Stimulated activated CD4-positive, alpha-beta T cell treated with anti-CD3 and anti-CD28 coated beads, Interleukin-15, amount 100 ng/mL, for 48 hours (primary cell): ENCODE data around the gene ZNF830.
"Not testable (repeated sequence)": the region's sequence is repeated elsewhere in the genome, so short reads cannot be mapped to it uniquely, and the experiment has no call there.

Source experiments
- DNase-seq, 2 donors: peaks; one replicate each; pipeline ENCODE4 v3.0.0-alpha.2; 2020; ENCODE audit warnings: low read depth in 2 of 2

Gene ZNF830

DNA sequence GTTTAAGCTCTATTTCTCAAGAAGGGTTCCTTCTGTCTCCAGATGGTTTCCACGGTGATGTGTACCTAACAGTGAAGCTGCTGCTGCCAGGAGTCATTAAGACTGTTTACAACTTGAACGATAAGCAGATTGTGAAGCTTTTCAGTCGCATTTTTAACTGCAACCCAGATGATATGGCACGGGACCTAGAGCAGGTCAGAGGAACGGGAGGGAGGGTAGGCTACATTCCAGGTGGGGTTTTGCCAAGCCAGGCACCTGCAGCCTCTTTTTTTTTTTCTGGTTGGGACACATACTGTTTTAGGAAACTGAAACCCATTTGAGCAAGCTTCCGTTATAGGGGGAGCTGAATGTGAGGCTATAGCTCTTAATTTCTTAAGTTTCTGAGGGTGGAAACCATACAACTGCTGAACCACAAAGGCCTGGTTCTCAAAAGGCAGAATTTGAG lies 29.6 kb downstream of the ZNF830 start:
- no peak for DNase-seq

DNA sequence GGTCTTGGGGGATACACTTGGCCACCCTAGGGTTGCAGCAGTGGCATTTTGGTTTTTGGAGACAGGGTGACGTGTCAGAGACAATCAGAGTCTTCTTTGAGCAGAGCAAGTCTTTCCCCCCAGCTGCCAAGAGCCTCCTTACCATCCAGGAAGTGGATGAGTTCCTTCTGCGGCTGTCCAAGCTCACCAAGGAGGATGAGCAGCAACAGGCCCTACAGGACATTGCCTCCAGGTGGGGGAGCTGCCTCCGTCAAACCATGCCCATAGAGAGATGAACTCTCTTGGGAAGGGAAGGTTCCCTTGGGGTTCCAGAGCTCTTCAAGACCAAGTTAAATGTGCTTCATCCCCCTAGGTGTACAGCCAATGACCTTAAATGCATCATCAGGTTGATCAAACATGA lies 30.3 kb downstream of the ZNF830 start:
- DNase-seq, result no peak

- no peak for DNase-seq
Observed at GRCh38 chr17:34993031-34993430, 31.7 kb downstream of the ZNF830 start.

- no peak for DNase-seq
Observed at GRCh38 chr17:34996422-34997285, 35.3 kb downstream of the ZNF830 start.

- DNase-seq, result no peak
Observed at GRCh38 chr17:34997355-34997862, 36.1 kb downstream of the ZNF830 start.

- DNase-seq, result peak; percentile 72 to 76
Observed at GRCh38 chr17:34998205-34998604, 36.9 kb downstream of the ZNF830 start.

DNA sequence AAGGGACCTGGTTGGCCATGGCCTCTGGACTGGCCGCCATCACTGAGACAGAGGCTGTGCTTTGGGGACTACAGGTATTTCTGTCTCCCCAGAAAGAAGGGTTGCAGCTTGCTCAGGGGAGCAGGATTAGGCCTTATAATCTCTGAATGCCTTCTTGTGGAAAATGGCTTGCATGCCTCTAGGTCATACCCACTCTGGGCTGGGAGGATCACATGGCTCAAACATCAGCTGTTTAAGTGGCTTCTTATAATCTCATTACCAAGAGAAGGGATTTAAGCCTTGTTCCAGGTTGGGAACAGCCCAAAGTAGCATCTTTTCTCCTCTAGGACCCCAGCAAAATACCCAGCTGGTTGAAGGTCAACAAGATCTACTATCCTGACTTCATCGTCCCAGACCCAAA lies 38.1 kb downstream of the ZNF830 start:
- no peak for DNase-seq

GRCh38 chr17:35000965-35001364 lies 39.6 kb downstream of the ZNF830 start:
- not testable (repeated sequence) for DNase-seq

GRCh38 chr17:35001549-35001948 lies 40.2 kb downstream of the ZNF830 start:
- DNase-seq, result no peak

- DNase-seq, result no peak
Observed at GRCh38 chr17:35002876-35003551, 41.7 kb downstream of the ZNF830 start.

DNA sequence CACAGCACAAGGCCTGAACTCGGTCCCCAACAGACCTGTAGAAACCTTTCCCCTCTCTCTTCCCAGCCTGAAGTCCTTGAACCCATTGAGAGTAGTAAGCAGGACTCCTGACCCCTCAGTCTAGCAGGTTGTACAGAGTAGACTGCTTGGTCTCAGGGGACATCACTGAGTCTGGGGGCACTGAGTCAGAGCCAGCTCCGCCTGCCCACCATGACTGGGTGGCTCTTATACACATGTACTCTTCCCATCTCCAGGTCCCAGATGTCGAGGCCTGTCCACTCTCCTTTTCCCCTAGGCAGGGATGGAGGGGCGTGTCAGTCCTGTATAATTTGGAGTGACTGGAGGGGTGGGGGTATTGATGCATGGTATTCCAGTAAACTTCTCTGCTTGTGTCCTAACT lies 42.4 kb downstream of the ZNF830 start:
- DNase-seq, result no peak

- no peak for DNase-seq
Observed at GRCh38 chr17:35006345-35006744, 45.0 kb downstream of the ZNF830 start.

- no peak for DNase-seq
Observed at GRCh38 chr17:35006961-35007360, 45.6 kb downstream of the ZNF830 start.

- DNase-seq, result no peak
Observed at GRCh38 chr17:35010093-35010492, 48.8 kb downstream of the ZNF830 start.

DNA sequence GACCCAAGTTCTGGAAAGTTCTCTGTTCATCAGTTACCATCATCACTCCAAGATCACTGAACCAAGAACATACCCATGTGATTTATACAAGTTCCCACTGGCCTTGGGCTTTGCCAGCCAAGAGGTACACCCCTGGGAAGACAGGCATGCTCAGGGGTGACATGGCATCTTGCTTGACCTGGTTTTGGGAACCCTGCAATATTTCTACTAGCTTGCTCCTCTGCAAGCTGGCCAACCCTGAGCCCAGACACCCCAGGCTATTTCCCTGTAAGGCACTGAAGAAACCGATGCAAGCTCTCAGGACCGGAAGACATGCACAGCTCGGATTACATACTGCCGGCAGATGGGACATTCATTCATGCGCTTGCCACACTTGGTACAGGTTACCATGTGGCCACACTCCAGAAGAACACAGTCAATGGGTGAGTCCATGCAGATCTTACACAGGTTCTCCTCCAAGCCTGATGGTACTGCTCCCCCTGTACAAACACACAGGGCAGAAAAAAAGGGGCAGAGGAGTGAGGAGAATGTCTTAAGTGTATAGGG lies 50.4 kb downstream of the ZNF830 start:
- DNase-seq, result no peak
